Measurements from ENCODE around the gene PTPRJ.

- TF ChIP-seq POLR2A (IDR thresholded peaks at IDR 0.05; ENCODE audit: low read length) = no peak
- no peak for TF ChIP-seq GATA1 (IDR thresholded peaks at IDR 0.05; ENCODE audit: low read depth, low read length)
Observed at GRCh38 chr11:48116437-48117228, 136.3 kb downstream of the PTPRJ start.

All from erythroblast (primary cell).